GM18519 (cell line): ENCODE measurements around the gene FNDC11.

ENCODE experiments used
- ATAC-seq: cut with Tn5 transposase; IDR thresholded peaks from one replicate; pipeline ENCODE4 v1.9.1; 2021; ENCODE audit warnings: mild to moderate bottlenecking, moderate library complexity; ENCODE audit not compliant: unreplicated experiment, low FRiP score

The FNDC11 gene

DNA sequence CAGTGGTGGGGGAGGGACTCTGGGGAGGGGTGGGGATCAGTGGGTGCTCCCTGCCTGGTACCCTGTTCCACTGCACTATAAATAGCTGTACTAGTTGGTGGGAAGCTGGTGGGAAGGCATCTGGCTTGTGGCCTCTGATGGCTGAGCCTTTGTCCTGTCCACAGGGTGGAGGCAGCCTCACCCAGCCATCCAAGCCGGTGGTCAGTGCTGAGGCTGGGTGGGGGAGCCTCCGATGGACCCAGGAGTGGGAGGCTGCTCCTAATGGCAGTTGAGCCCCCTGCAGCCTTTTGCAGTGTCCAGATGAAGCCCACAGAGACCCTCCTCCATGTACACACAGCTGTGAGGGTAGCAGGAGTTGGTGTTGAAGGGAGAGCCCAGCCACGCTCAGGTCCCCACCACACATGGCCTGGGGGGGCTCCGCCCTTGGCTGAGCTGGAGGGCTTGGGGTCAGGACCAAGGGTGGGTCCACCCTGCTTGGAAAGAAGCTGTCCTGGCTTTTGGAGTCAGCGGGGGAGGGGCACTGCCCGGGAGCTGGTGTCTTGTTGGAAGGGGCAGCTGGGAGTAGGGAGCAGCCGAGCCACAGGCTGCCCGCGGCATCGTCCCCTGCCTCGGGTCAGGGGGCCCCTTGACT lies 30.9 kb upstream of the FNDC11 start:
- no peak for ATAC-seq

- ATAC-seq: no peak
Measured at GRCh38 chr20:63525185-63525584, 28.8 kb upstream of the FNDC11 start.

- no peak for ATAC-seq
Measured at GRCh38 chr20:63525971-63526370, 28.0 kb upstream of the FNDC11 start.

DNA sequence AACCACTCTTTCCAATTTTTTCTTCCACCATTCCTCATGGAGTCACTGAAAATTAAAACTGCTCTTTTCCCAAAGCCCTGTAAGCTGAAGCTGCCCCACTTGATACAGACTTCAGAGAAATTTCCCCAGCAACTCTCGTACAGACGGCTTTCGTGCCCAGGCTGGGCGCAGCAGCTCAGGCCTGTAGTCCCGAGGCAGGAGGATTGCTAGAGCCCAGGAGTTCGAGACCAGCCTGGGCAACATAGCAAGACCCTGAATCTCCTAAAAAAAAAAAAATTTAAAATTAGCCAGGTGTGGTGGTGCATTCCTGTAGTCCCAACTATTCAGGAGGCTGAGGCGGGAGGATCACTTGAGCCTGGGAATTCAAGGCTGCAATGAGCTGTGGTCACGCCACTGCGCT lies 26.8 kb upstream of the FNDC11 start:
- no peak for ATAC-seq

GRCh38 chr20:63529180-63529860 lies 24.6 kb upstream of the FNDC11 start:
- ATAC-seq: no peak

DNA sequence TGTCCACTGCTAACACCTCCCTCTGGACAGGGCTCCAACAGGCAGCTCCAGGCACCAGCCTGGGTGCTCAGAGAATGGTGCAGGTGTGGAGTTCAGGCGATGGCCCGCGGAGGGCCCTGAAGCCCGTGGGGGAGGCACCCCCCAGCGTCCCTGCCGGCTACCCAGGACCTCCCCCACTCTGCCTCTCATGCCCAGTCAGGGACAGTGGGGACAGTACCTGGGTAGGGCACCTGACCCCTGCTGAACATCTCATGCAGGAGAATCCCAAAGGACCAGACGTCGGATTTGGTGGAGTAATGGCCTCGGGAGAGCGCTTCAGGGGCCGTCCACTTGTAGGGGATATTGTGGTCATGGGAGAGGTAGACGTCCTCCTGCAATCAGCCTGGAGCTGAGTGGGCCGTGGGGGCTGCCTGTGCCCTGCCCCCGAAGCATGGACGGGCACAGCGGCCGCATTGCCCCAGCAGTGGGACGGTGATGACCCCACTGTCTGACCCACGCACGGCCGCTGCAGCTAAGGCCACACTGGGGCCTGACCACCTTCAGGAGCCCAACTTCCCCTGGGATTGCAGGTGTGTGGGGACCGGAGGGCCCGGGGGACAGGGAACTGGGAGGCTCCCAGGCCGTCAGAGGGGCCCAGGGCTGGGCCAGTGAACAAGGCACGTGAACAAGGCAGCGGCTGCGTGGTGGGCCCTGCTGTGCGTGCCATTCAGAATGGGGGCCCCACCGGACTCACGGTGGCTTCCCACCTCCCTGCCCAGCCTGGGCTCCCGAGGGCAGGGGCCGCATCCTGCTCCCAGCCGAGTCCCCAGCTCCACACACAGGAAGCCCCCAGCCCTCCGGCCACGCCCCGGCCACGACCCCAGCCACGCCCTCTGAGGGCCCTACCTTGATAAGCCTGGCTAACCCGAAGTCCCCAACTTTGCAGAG lies 23.8 kb upstream of the FNDC11 start:
- no peak for ATAC-seq

GRCh38 chr20:63530788-63531160 lies 23.2 kb upstream of the FNDC11 start:
- no peak for ATAC-seq

DNA sequence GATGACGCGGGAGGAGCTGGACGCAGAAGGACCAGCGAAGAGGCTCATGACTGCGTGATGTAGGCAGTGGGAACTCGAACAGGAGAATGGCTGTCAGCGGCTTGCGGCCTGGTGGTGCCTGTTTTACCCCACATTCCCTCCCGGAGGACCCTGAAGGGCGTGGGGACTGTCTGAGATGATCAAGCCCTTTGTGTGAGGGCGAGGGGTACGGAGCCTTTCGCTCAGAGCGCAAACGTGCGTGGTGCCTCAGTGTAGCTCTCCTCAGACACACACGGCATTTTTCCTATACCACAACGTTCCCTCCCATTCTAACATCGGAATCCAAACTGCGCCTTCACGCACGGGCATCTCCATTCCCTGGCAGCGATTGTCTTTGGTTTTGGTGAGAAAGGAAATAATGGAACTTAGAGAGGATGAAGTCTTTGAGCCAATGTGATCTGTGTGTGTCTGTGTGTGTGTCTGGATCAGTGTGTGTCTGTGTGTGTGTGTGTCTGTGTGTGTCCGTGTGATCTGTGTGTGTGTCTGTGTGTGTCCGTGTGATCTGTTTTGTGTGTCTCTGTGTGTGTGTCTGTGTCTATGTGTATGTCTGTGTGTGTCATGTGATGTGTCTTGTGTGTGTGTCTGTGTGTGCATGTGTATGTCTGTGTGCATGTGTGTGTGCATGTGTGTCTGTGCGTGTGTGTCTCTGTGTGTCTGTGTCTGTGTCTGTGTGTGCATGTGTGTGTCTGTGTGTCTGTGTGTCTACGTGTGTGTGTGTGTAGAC lies 22.1 kb upstream of the FNDC11 start:
- no peak for ATAC-seq

GRCh38 chr20:63532449-63532971 lies 21.4 kb upstream of the FNDC11 start:
- ATAC-seq: no peak

DNA sequence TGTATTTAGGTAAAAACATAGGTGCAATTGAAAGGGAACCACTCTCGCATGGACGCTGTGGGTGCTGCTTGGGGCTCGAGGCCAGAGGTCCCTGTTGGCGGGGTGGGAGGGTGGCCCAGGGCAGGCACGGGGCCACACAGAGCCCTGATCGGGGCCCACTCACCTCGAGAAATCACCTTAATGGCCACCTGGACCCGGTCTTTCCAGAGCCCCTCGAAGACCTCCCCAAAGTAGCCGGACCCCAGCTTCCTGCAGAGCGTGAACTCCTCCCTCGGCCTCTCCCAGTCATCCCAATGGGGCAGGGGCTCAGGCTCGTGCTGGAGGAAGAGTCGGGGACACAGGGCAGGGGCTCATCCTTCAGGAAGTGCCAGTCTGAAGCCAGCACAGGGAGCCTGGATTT lies 20.6 kb upstream of the FNDC11 start:
- ATAC-seq: no peak

GRCh38 chr20:63533871-63534393 lies 20.0 kb upstream of the FNDC11 start:
- ATAC-seq: no peak

DNA sequence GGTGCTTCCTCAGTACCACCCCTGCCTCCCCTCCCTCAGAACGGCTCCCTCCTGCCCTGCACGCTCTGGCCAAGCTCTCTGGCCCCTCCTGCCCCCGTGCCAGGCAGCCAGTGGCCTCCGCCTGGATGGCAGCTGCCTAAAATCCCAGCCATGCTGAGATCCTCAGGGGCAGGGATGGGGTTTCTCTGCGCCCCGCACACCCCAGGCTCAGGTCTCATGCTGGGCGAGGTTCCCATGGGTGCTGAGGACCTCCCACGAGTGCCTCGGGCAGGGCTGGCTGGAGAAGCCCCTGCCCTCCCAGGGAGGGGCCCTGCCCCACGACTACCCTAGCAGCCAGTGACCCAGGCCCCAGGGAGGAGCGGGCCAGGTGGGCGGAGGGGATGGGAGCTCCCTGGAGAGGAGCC lies 19.5 kb upstream of the FNDC11 start:
- no peak for ATAC-seq

- no peak for ATAC-seq
Measured at GRCh38 chr20:63534831-63535651, 18.9 kb upstream of the FNDC11 start.

DNA sequence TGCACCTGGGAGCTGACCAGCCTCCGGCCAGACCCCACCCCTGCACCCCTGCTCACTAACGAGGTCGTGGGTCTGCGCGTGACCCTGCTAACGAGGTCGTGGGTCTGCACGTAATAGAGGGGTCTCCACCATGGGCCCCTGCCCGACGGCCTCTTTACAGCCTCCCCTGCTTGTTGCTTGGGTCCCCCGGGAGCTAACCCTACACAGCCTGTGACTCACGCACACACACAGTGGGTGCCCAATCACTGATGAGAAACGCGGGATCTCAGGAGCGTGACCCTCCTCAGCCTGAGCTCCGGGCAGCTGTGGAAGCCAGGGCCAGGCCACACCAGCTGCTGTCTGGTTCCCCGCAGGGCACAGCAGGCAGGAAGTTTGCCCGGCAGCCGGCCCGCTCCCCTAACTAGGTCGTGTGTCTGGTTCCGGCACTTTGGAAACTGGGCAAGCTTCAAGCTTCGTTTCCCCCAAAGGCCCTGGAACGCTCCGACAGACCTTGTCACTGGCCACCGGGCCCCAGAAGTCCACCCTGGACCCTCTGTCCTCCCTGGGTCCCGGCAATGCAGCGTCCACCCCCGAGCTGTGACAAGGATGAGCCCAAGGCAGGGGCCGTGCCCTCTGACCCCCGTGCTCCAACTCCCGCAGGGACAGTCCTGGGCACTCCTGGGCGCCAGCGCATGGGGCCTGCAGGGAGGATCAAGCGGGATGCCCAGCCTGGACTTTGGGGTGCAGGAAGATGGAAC lies 17.6 kb upstream of the FNDC11 start:
- ATAC-seq: no peak

GRCh38 chr20:63536997-63537524 lies 16.9 kb upstream of the FNDC11 start, which contains the start of gene PTK6:
PTK6 (minus strand) TSS chr20:63537376; CDS start chr20:63537314, 62 bp downstream.
- no peak for ATAC-seq

- ATAC-seq: peak; percentile 63
Measured at GRCh38 chr20:63537525-63538203, 16.3 kb upstream of the FNDC11 start.

DNA sequence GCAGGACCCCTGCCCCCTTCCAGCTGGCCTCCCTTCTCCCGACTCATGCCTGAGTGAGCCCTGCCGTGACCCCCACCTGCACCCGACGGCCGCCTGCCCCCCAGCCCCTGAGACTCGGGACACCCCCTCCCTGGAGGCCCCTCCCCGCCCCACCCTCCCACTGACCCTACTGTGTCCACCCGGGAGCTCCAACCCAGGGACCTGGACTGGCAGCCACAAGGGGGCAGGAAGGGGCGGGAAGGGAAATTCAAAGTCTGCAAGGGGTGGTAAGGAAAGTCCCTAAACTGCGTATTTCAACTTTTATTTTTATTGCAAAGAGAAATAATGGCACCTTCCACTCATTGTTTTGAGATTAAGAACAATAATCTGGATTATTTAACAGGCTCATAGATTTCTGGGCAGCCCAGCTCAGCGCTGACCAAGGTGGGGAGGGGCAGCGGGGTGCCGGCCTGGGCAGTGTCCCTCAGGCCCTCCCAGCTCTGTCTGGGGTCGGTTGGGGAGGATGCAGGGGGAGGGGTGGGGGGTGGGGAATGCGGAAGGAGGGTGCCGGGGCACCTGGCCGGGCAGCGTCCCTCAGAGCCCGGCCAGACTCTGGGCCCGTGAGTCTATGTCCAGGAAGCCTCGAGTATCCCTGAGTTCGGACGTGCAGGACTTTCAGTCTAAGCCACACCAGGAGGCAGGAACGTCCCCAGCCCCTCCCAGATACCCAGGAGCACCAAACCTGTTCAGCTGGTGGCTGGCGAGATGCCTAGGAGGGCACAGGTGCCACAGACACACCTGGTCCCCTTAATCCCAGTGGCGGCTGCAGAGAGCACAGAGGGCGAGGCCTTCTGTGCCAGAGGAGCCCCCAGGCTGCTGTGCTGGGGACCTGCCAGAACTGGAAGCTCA lies 15.5 kb upstream of the FNDC11 start:
- no peak for ATAC-seq
